Endothelial cell of umbilical vein (primary cell): ENCODE data around the gene FGR. TPM values are rescaled to one million over a fixed set of nuclear protein-coding genes. Genes with fewer than 3 reads are reported as not detected.

Source experiments
- BruUV-seq: library from RNA; stranded (reverse); fragments of 400-500 nt; replicated peaks from 2 replicates; lab custom pipeline; 2021; lab: Mats Ljungman, UMichigan
- CTCF ChIA-PET: fragments of 300-600, 350-600 bp; sonication (Branson Sonifier 250); formaldehyde crosslinking; loops from one replicate; lab custom pipeline; 2021; ENCODE audit warnings: antibody characterized with exemption, inconsistent platforms; lab: Charles Lee
- POLR2A ChIA-PET: fragments of 300-600, 350-600 bp; sonication (Branson Sonifier 250); formaldehyde crosslinking; loops from one replicate; lab custom pipeline; 2021; ENCODE audit warnings: antibody characterized with exemption, inconsistent platforms; lab: Charles Lee
- DNase-seq: peaks from one replicate; pipeline ENCODE4 v3.0.0-alpha.2; 2011; ENCODE audit warnings: low read depth, low spot score
- FAIRE-seq: peaks from 2 replicates; lab custom pipeline; 2011; peaks lifted over from hg19 to GRCh38; lab: Jason Lieb, UNC
- H2AFZ ChIP-seq: 2 replicates; pipeline ENCODE4 v1.6.0; 2012; ENCODE audit warnings: low read depth, low read length, control low read depth, inconsistent platforms
- H3K27ac ChIP-seq: 2 replicates; pipeline ENCODE4 v1.5.1; 2011; ENCODE audit warnings: low read depth, mild to moderate bottlenecking, control low read depth, low read length, moderate library complexity; ENCODE audit not compliant: insufficient read depth
- H3K27me3 ChIP-seq, 2 experiments: 2 replicates each; pipeline versions ENCODE4 v1.6.0 to v1.6.1; 2011; ENCODE audit warnings: low read length in 2 of 2, mixed read lengths in 1 of 2; ENCODE audit not compliant: control insufficient read depth in 2 of 2, insufficient read depth in 2 of 2
- H3K36me3 ChIP-seq, 2 experiments: 2 replicates in 1 of 2; 3 replicates in 1 of 2; pipeline ENCODE4 v1.5.1; 2011; ENCODE audit warnings: low read length in 2 of 2, mild to moderate bottlenecking in 1 of 2, moderate library complexity in 1 of 2; ENCODE audit not compliant: control insufficient read depth in 2 of 2, insufficient read depth in 2 of 2; ENCODE audit errors: extremely low read depth in 1 of 2
- H3K4me1 ChIP-seq: 3 replicates; pipeline ENCODE4 v1.5.1; 2011; ENCODE audit warnings: mild to moderate bottlenecking, low read length; ENCODE audit not compliant: control insufficient read depth, insufficient read depth; ENCODE audit errors: extremely low read depth
- H3K4me2 ChIP-seq: 2 replicates; pipeline ENCODE4 v1.6.1; 2011; ENCODE audit warnings: low read length, control low read depth, mixed read lengths; ENCODE audit not compliant: insufficient read depth
- H3K4me3 ChIP-seq, 3 experiments: fragments of 200-600 bp in 1 of 3; sonication (generic), shearing (Covaris generic) in 1 of 3; replicated peaks in 1 of 3; 2 replicates each; pipeline ENCODE4 v1.5.1; 2011 to 2016; ENCODE audit warnings: control low read depth in 3 of 3, low read length in 3 of 3, mild to moderate bottlenecking in 2 of 3, inconsistent platforms in 1 of 3, low read depth in 1 of 3, moderate library complexity in 1 of 3; ENCODE audit not compliant: insufficient read depth in 1 of 3
- H3K79me2 ChIP-seq: 2 replicates; pipeline ENCODE4 v1.6.0; 2012; ENCODE audit warnings: low read length, inconsistent platforms; ENCODE audit not compliant: control insufficient read depth, insufficient read depth
- H3K9ac ChIP-seq: replicated peaks from 2 replicates; pipeline ENCODE3; 2011; ENCODE audit warnings: low read length, control low read depth; ENCODE audit not compliant: insufficient read depth; ENCODE audit errors: extremely low read depth
- H3K9me1 ChIP-seq: replicated peaks from 3 replicates; pipeline ENCODE4 v1.6.0; 2011; ENCODE audit warnings: mild to moderate bottlenecking, low read length; ENCODE audit not compliant: control insufficient read depth, insufficient read depth; ENCODE audit errors: extremely low read depth
- H3K9me3 ChIP-seq: replicated peaks from 2 replicates; pipeline ENCODE4 v1.5.1; 2012; ENCODE audit warnings: low read length, inconsistent platforms; ENCODE audit not compliant: control insufficient read depth, insufficient read depth
- H4K20me1 ChIP-seq: replicated peaks from 2 replicates; pipeline ENCODE3; 2011; ENCODE audit warnings: mild to moderate bottlenecking, low read length; ENCODE audit not compliant: control insufficient read depth, insufficient read depth; ENCODE audit errors: extremely low read depth
- EZH2 ChIP-seq: IDR thresholded peaks from 2 replicates; pipeline ENCODE4 v1.6.1; 2012; ENCODE audit warnings: borderline replicate concordance, low read depth, mild to moderate bottlenecking, moderate library complexity, low read length, inconsistent platforms; ENCODE audit not compliant: severe bottlenecking
- FOS ChIP-seq: IDR thresholded peaks from 2 replicates; pipeline ENCODE4 v1.6.1; 2011; ENCODE audit warnings: mild to moderate bottlenecking, low read length, moderate library complexity, borderline replicate concordance; ENCODE audit not compliant: insufficient read depth
- GATA2 ChIP-seq: IDR thresholded peaks from 2 replicates; pipeline ENCODE4 v1.7.0; 2011; ENCODE audit warnings: low read depth, mild to moderate bottlenecking, moderate library complexity, mixed read lengths, low read length; ENCODE audit not compliant: insufficient read length, insufficient read depth
- JUN ChIP-seq: IDR thresholded peaks from 2 replicates; pipeline ENCODE4 v1.6.1; 2011; ENCODE audit warnings: borderline replicate concordance, low read depth; ENCODE audit not compliant: insufficient read length, insufficient read depth
- MYC ChIP-seq: IDR thresholded peaks from one replicate; pipeline ENCODE4 v1.6.1; 2011; ENCODE audit warnings: mild to moderate bottlenecking, low read depth, low read length
- POLR2A ChIP-seq: IDR thresholded peaks from 2 replicates; pipeline ENCODE4 v1.6.1; 2012; ENCODE audit warnings: low read depth, mild to moderate bottlenecking, control low read depth, low read length
- POLR2AphosphoS5 ChIP-seq: IDR thresholded peaks from 2 replicates; pipeline ENCODE4 v1.6.1; 2012; ENCODE audit warnings: low read depth, mild to moderate bottlenecking, control low read depth, low read length, moderate library complexity; ENCODE audit not compliant: insufficient read depth
- dilution Hi-C: fragments of 300-500 bp; cut with MboI; formaldehyde crosslinking; loops from one replicate; pipeline ENCODE4 v1.15.0; 2019; ENCODE audit warnings: low sequenced_read_pairs; ENCODE audit not compliant: extremely low pct_ligation_motif_present
- intact Hi-C: fragments of 100-400 bp; cut with micrococcal nuclease; formaldehyde crosslinking; loops from one replicate; pipeline ENCODE4 v1.10.0; 2022
- polyA plus RNA-seq, 4 experiments: library from polyadenylated mRNA; depleted of rRNA in 3 of 4; stranded (reverse) in 3 of 4; unstranded in 1 of 4; fragments of >200 nt; gene quantifications; 2 replicates each; pipeline versions ENCODE4 v1.2.1 to v1.2.3, GENCODE V29; 2011 to 2012; ENCODE audit warnings: missing spikeins in 1 of 4
- total RNA-seq: library from RNA; stranded (reverse); gene quantifications from 2 replicates; pipeline ENCODE4 v1.2.3, GENCODE V29; 2021
- TF ChIP-seq, protein P1 (sequence below), 2 donors: IDR thresholded peaks; 1 replicate in 1 of 2; 2 replicates in 1 of 2; pipeline ENCODE4 v1.5.1; 2011; ENCODE audit warnings: low read length in 2 of 2, mild to moderate bottlenecking in 2 of 2, moderate library complexity in 2 of 2, control low read depth in 1 of 2, inconsistent platforms in 1 of 2, low read depth in 1 of 2; ENCODE audit not compliant: insufficient read depth in 1 of 2; ENCODE audit errors: extremely low read depth in 1 of 2
- TF ChIP-seq, protein P2 (sequence below): IDR thresholded peaks from 2 replicates; pipeline ENCODE4 v1.6.1; 2011; ENCODE audit not compliant: insufficient read depth, insufficient read length

The FGR gene
- total and polyA plus RNA-seq, 2 donors (not counting 3 experiments of a cell fraction or from before 2014, with no cell fraction given): 0.18 TPM; not detected in 1

DNA sequence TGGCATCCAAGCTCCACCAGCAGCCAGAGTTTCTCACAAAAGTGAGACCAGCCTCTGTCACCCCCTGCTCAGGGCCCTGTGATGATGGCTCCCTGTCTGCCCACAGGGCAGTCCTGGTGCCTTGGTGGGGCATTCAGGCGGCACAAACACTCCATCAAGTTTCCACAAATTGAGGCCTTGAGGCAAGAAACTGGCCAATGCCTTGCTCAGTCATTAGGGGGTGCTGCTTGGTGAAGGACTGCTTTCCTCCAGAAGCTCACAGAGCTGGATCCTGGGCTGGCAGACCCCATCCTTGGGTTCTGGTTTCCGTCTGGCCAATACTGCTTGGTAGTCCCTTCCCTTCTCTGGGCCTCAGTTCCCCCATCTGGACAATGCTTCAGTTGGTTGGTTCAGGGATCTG, 18.5 kb downstream of the FGR start:
- H3K4me2 ChIP-seq: no peak overlapping the region
- H3K79me2 ChIP-seq: no peaks in the 10 kb centered on the region
- BruUV-seq: no TSS peak
- no peak for FAIRE-seq
- DNase-seq: no peak
- ChIA-PET POLR2A (no interaction called here), CTCF (interaction anchor here (0.7 to 15.8 kb wide), 6 partner anchors 9 to 56 kb away, joined by 3 to 306 read pairs (median 5); partner anchors contain the start of gene IFI6)
- no peak overlapping the region for H2AFZ ChIP-seq
- H3K4me1 ChIP-seq: peaks cover 28% of the 10 kb centered on the region
- no peak overlapping the region for H3K27ac ChIP-seq
- no peaks in the 10 kb centered on the region for H3K36me3 ChIP-seq
- no peaks in the 10 kb centered on the region for H3K9me3 ChIP-seq
- H3K9ac ChIP-seq: no peak overlapping the region
- H4K20me1 ChIP-seq: no peaks in the 10 kb centered on the region
- dilution Hi-C loops (no loop called here), intact Hi-C loops (no loop called here)
- TF ChIP-seq, protein P1, sequence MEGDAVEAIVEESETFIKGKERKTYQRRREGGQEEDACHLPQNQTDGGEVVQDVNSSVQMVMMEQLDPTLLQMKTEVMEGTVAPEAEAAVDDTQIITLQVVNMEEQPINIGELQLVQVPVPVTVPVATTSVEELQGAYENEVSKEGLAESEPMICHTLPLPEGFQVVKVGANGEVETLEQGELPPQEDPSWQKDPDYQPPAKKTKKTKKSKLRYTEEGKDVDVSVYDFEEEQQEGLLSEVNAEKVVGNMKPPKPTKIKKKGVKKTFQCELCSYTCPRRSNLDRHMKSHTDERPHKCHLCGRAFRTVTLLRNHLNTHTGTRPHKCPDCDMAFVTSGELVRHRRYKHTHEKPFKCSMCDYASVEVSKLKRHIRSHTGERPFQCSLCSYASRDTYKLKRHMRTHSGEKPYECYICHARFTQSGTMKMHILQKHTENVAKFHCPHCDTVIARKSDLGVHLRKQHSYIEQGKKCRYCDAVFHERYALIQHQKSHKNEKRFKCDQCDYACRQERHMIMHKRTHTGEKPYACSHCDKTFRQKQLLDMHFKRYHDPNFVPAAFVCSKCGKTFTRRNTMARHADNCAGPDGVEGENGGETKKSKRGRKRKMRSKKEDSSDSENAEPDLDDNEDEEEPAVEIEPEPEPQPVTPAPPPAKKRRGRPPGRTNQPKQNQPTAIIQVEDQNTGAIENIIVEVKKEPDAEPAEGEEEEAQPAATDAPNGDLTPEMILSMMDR (IDR thresholded peaks at IDR 0.05; ENCODE audit: extremely low read depth in 1 of 2, insufficient read depth in 1 of 2, low read depth in 1 of 2, low read length in 2 of 2): peak in 1 of 2 donors; percentile 24
- no peak for TF ChIP-seq POLR2AphosphoS5
- H3K27me3 ChIP-seq: no peaks in the 10 kb centered on the region
- no peak overlapping the region for H3K4me3 ChIP-seq
- H3K9me1 ChIP-seq: no peaks in the 10 kb centered on the region

DNA sequence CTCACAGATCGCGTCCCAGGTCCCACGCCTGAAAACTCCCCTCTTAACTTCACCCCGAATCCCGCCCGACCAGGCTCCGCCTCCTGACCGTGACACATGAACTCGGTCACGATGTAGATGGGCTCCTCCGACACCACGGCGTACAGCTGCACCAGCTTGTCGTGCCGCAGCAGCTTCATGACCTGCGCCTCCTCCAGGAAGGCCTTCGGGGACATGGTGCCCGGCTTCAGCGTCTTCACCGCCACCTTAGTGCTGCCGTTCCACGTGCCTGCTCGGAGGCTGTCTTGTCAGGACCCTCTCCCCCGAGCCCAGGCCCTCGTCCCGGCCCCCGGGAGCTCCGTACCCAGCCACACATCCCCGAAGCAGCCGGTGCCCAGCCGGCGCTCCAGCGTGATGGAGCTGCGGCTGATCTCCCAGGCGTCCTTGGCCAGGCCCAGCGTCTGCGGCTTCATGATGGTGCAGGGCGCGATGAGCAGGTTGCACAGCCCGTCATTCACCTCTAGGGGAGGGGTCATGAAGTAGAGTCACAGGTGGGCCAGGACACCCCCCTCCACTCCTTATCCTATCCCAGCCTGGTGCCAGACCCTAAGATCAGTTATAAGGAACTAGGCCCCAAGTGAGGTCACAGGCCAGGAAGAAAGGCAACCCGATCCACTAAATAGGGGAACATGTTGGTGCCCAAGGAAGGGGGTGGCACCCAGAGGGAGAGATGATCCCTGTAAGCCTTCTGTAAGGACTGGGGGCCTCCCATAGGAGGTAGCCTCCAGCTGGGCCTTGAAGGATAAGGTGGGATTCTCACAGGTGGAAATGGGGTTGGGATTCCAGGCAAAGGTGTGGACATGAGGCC, 19.4 kb downstream of the FGR start:
- Histone ChIP-seq H3K9me3 (no peaks in the 10 kb centered on the region), H4K20me1 (no peaks in the 10 kb centered on the region), H3K27ac (no peak overlapping the region), H3K4me2 (no peak overlapping the region), H3K79me2 (no peaks in the 10 kb centered on the region), H2AFZ (no peak overlapping the region), H3K4me3 (no peak overlapping the region), H3K27me3 (peaks cover 0 to 3% of the 10 kb centered on the region in 2 experiments), H3K4me1 (peaks cover 25% of the 10 kb centered on the region), H3K9ac (no peak overlapping the region), H3K9me1 (no peaks in the 10 kb centered on the region), H3K36me3 (no peaks in the 10 kb centered on the region)
- DNase-seq (no peak), FAIRE-seq (no peak)
- ChIA-PET CTCF (interaction anchor here (1.0 to 15.8 kb wide), 5 partner anchors 10 to 54 kb away, joined by 3 to 306 read pairs (median 7); no protein-coding TSS in a partner anchor), POLR2A (no interaction called here)
- intact Hi-C loops: no loop called here
- TF ChIP-seq GATA2 (no peak), POLR2A (no peak), MYC (no peak), FOS (no peak), EZH2 (no peak), POLR2AphosphoS5 (no peak), JUN (no peak)
- TF ChIP-seq, protein P1 (IDR thresholded peaks at IDR 0.05; ENCODE audit: extremely low read depth in 1 of 2, insufficient read depth in 1 of 2, low read depth in 1 of 2, low read length in 2 of 2): no peak
- TF ChIP-seq, protein P2, sequence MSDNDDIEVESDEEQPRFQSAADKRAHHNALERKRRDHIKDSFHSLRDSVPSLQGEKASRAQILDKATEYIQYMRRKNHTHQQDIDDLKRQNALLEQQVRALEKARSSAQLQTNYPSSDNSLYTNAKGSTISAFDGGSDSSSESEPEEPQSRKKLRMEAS: no peak
- BruUV-seq: no TSS peak
- dilution Hi-C loops: no loop called here
